Posterior cingulate gyrus (tissue), 11 donors: ENCODE data around the gene AKAP7.
"Not testable (repeated sequence)": the region's sequence is repeated elsewhere in the genome, so short reads cannot be mapped to it uniquely, and the experiment has no call there.

Experiments
- DNase-seq, 10 donors: peaks; one replicate each; pipeline versions ENCODE4 v3.0.0 to v3.0.0-alpha.2; 2020 to 2021; ENCODE audit warnings: mixed read lengths in 3 of 10
- intact Hi-C: fragments of 100-400 bp; cut with DNase I; formaldehyde crosslinking; loops from one replicate; pipeline ENCODE4 v1.15.1; 2023

Gene AKAP7

DNA sequence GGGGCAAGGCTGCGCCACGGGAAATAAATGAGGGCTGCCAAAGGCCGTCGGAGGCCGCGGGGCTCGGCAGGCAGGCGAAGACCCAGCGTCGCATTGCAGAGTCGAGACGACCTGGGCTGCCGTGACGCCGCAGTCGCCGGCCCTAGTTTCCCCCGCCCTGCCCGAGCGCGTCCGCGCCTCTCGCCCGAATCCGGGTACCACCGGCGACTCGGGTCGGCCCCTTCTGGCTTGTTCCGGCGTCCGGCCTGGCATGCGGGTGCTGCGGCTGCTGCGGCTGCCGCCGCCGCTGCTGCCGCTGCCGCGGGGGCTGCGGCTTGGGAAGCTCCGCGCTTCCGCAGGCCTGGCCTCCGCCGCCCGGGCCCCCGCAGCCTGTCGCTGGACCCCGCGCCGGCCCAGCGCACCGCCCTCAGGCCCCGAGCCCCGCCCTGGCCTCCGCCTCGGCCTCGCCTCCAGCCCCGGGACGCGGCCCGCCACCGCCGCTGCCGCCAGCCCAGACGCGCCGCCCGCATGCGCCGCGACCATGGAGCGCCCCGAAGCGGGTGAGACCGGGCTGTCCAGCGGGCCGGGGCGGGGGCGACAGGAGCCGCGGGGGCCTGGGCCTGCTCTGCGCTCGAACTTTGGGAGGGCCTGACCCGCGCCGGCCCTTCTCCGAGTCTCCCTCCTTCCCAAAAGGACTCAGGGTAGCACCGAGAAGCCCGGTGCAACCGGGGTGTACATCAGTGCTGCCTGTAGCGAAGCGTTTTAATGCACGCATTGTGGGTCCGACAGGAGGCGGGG is at the start of gene AKAP7:
Gene AKAP7 (plus strand): TSS at position 224 of the 777 bp plus-strand sequence. CDS start 297 bp downstream, at position 521.
- intact Hi-C loops: loop anchor here (1.0 kb wide), 1 partner anchor 72 kb away; the partner anchor contains the start of gene EPB41L2
- peak; percentile 65 to 96 (median 74) for DNase-seq

DNA sequence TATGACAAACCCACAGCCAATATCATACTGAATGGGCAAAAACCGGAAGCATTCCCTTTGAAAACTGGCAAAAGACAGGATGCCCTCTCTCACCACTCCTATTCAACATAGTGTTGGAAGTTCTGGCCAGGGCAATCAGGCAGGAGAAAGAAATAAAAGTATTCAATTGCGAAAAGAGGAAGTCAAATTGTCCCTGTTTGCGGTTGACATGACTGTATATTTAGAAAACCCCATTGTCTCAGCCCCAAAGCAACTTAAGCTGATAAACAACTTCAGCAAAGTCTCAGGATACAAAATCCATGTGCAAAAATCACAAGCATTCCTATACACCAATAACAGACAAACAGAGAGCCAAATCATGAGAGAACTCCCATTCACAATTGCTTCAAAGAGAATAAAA is 44.9 kb upstream of the AKAP7 start:
- intact Hi-C loops, DNase-seq: not testable (repeated sequence)

DNA sequence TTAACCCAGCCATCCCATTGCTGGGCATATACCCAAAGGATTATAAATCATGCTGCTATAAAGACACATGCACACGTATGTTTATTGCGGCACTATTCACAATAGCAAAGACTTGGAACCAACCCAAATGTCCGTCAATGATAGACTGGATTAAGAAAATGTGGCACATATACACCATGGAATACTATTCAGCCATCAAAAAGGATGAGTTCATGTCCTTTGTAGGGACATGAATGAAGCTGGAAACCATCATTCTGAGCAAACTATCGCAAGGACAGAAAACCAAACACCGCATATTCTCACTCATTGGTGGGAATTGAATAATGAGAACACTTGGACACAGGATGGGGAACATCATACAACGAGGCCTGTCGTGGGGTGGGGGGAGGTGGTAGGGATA is 43.3 kb upstream of the AKAP7 start:
- intact Hi-C loops, DNase-seq: not testable (repeated sequence)

DNA sequence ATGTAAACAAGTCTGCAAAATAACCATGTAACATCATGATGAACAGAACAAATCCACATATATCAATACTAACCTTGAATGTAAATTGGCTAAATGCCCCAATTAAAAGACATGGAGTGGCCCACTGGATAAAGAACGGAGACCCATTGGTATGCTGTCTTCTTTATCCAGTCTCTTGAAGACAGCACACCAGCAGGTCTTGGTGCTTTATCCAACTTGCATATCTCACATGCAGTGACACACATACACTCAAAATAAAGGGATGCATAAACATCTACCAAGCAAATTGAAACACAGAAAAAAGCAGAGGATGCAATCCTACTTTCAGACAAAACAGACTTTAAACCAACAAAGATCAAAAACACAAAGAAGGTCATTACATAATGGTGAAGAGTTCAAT is 41.9 kb upstream of the AKAP7 start:
- intact Hi-C loops: no loop called here
- no peak for DNase-seq

DNA sequence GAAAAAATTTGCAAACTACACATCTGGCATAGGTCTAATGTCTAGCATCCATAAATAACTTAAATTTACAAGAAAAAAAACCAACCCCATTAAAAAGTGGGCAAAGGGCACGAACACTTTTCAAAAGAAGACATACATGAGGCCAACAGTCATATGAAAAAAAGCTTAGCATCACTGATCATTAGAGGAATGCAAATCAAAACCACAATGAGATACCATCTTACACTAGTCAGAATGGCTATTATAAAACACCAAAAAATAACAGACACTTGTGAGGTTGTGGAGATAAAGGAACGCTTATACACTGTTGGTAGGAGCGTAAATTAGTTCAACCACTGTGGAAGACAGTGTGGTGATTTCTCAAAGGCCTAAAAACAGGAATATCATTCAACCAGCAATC is 38.5 kb upstream of the AKAP7 start:
- intact Hi-C loops: no loop called here
- no peak for DNase-seq

DNA sequence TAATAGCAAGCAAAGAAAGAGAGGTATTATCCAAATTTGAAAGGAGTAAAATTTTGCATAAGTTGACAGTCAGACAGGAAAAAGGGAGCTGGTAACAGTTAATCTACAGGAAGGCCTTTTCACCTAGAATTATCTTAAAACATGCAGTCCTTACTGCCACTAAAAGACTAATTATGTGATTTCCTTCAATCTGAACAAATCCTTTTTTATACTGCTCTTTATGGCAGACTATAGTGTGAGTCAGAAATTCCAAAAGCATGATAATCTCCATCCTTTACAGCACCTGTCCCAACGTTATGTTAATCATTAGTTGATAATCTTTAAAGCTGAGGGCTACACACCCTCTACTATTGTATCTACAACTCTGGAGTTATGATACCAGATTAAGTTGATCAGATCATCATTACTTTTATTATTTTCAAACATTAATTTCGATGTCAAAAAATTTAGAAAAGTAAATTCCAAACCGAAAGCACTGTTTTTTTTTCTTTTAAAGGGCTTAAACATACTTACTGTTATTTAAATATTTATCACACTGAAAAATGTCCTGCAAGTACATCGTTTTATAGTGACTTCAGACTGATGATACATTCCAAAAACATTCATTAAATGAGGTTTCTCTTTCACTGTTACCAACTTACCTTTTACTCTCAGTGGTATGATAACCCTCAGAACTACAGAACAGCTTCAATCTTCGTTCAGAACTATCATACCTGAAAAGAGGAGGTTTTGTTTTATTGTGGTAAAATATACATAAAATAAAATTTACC is 33.2 kb upstream of the AKAP7 start:
- no peak for DNase-seq
- intact Hi-C loops: no loop called here

DNA sequence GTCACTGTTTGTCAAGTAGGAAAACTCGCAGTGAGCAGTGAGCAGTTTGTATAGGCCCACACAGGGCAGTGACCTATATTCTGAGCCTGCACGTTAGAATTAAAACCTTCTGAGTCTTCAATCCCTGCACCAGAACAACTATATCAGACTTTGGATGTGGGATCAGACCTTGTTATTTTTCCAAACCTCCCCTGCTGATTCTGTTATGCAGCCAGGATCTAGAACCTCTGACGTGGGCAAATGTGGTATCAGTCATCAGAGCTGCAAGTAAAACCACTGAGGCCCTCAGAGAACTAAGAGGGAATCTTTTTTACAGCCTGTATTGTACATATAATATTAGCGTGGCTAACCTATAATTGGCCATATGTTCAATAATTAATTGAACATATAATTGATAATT is 32.0 kb upstream of the AKAP7 start:
- no peak for DNase-seq
- intact Hi-C loops: no loop called here

DNA sequence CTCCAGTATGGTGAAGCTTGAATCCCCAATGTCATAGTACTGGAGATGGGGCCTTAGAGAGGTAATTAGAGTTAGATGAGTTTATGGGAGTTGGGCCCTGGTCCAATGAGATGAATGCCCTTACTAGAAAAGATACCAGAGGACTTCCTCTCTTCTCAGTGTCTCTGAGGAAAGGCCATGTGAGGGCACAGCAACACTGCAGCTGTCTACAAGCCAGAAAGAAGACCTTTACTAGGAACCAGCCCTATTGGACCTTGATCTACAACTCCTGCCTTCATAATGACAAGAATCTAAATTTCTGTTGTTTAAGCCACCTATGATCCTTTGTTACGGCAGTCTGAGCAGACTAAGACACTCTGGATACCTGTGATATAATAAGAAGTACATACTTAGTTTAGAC is 31.4 kb upstream of the AKAP7 start:
- intact Hi-C loops: no loop called here
- DNase-seq: no peak

DNA sequence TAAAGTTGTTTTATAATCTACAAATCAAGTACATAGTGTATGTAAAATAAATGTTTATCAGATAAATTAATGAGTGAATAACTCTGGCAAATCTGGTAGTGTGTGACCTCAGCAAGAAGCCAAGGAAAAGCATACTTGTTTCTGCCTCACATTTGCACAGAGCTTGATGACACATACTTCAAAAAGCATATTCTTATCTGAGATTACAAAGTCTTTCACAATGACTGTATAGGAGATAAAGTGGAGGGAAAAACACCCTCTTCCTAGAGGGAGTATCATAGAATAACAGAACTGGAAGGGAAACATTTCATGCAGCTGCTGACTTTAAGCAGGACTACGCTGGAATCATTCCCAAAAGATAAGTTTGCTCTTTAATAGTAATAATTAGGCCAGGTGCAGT is 28.1 kb upstream of the AKAP7 start:
- intact Hi-C loops: no loop called here
- DNase-seq: no peak

DNA sequence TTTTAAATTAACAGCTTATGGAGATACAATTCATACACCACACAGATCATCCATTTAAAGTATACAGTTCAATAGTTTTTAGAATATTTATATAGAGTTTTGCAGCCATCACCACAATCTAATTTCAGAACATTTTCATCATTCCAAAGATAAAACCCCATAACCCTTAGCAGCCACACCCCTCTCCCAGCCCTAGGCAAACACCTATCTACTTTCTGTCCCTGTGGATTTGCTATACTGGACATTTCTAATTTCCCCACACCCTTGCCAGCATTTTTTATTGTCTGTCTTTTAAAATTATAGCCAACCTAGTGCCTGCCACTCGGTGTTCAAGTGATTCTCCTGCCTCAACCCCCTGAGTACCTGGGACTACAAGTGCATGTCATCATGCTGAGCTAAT is 23.0 kb upstream of the AKAP7 start:
- intact Hi-C loops: no loop called here

DNA sequence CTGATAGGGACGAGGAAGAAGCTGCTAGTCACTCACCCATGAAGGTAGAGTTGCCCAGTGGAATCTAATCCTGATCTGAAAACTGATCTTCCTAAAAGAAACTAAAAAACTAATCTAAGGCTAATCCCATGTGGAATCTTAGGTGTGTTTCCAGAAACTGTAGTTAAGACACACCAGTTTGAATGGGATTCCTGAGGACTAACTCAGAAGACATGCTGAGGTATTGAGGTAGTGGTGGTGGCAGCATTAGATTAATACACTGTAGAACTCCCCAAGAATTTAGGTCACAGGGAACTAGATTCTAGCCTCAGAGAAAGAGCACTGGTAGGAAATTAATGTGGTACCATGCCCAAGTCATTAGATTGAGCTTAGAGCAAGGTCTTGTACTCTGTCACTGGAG is 19.6 kb upstream of the AKAP7 start:
- DNase-seq: no peak
- intact Hi-C loops: loop anchor here (1.0 to 5.0 kb wide), 2 partner anchors 53 to 230 kb away; partner anchors contain the start of gene EPB41L2

More for the DNA sequence above, 23.0 kb upstream of the AKAP7 start:
- no peak for DNase-seq

DNA sequence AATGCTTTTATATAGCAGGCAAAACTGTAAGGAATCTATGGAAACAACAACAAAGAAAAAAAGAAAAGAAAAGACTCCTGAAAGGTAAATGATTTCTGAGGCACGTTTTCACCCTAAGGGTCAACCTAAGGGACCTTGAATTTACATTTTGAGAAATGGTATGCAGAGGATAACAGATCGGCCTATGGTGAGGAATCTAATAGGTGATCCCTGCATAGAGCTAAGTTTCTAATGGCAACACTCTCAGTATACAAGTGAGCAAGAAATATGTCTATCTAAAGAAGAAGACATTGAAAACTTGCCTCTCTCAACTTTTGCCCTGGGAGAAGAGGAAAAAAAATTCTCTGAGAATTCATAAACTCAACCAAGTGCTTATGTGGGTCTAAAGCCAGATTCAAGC is 18.9 kb upstream of the AKAP7 start:
- intact Hi-C loops: loop anchor here (1.0 to 5.0 kb wide), 2 partner anchors 54 to 231 kb away; partner anchors contain the start of gene EPB41L2

DNA sequence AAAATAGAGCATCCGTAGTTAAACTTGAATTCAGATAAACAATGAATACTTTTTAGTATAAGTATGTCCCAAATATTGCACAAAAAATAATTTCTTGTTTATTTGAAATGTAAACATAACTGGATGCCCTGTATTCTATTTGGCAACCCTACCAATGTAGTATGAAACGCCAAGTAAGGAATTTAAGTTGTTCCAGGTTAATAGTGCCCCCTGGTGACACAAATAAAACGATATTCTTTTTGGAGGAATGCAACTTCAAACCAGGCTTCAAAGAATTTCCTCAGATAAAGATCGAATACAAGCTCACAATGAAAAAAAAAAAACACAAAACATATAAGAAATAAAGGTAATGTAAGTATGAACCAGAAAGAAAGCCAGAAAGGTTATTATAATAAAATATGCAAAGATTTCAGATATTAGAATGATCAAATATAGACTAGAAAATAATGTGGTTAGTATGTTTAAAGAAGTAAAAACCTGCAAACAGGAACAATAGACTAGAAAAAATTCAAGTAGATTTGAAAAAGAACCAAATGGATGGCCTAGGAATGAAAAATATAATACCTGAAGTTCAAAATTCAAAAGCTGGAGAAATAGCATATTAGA is 18.4 kb upstream of the AKAP7 start:
- intact Hi-C loops: loop anchor here (1.0 to 5.0 kb wide), 2 partner anchors 55 to 232 kb away; partner anchors contain the start of gene EPB41L2
- DNase-seq: no peak

More for the DNA sequence above, 18.9 kb upstream of the AKAP7 start:
- no peak for DNase-seq

DNA sequence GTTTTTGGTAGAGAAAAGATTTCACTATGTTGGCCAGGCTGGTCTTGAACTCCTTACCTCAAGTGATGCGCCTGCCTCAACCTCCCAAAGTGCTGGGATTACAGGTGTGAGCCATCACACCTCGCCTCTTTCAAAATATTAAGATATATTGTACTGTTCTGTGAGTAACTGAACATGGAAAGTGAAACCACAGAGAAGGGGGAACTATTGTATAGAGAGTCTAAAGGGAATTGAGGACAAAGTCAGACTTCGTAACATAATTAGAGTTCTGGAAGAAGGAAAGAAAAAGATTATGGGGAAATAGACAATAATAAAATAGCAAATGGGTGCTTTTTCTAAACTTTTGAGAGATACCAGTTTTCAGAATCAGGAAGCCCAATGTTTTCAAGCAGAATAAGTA is 17.4 kb upstream of the AKAP7 start:
- intact Hi-C loops: loop anchor here (5.0 kb wide), 1 partner anchor 56 kb away; the partner anchor contains the start of gene EPB41L2
- DNase-seq: no peak

DNA sequence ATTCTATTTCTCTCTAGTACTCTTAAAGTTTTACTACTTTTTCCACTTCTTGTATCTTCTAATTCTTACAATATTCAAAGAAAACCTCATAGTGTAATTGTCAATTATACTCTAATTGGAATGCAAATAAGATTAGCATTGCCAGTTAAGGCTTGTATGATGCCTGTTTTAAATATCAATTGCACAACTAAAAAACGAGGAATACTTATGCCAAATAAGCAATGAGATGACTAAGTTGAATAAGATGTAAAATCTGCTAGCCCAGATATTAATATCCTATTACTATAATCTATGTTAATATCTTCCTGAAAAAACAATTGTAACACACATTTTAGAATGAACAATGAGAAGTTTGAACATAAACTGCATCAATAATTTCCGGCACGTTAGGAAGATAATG is 13.3 kb upstream of the AKAP7 start:
- no peak for DNase-seq
- intact Hi-C loops: no loop called here

DNA sequence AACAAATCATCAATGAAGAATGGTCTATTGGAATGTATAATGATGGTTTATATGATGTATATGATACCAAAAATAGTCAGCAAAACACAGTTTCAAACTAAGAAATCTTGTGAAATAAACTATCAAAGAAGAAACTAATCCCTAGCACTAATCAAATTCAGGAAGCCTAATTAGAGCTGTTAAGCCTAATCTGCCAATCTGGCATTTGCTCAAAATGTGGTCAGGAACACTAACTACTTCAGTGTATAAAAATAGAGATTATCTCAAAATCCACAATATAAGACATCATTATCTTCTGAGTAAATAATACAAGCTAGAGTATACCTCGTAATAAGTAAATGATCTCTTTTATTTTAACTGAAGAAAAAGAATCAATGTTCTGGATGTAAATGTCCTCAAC is 12.8 kb upstream of the AKAP7 start:
- DNase-seq: no peak
- intact Hi-C loops: no loop called here

DNA sequence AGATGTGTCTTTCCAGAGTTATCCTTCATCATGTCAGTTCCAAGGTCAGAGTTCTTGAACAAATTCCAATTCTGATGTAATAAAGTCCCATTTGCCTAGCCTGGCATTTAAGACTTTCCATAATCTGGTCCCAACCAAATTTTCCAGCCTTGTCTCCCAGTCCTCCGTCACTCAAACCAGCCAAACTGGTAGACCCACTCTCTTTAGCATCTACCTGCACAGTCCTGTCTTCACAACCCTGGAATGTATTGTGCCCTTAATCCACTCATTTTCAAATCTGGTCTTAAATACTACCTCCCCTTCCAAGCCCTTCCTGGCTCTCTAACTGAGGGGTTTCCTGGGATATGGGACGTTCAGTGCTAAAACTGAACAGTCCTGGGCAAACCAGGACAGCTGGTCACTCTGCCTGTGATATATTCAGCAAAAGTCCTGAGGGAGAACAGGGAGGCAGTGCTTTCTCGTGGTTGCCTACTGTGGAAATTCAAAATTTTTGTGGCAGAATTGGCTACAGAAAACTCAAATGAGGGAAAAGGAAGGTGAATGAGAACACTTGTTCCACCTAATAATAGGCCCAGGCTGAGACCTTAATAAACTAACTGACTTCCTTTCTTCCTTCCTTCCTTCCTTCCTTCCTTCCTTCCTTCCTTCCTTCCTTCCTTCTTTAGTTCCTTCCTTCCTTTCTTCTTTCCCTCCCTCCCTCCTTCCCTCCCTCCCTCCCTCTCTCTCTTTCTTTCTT is 10.8 kb upstream of the AKAP7 start:
- no peak for DNase-seq
- intact Hi-C loops: no loop called here

DNA sequence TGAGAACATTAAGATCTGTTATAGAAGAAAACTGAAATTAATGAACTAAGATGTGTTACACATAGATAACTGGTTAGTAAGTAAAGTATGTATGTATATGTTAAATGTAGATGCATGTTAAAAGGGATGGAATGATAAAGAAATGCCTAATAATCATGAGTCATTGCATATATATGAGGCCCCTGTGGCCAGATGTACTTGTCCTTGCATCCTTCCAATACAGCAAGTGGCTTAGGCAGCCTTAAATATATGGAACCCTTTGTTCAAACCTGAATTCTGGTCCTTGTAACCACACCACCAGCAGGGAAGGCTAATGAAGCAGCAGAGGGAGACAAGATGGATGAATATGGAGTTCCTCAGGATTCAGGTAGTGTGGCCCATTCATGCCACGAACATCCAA is 9.8 kb upstream of the AKAP7 start:
- intact Hi-C loops: no loop called here
- DNase-seq: no peak

DNA sequence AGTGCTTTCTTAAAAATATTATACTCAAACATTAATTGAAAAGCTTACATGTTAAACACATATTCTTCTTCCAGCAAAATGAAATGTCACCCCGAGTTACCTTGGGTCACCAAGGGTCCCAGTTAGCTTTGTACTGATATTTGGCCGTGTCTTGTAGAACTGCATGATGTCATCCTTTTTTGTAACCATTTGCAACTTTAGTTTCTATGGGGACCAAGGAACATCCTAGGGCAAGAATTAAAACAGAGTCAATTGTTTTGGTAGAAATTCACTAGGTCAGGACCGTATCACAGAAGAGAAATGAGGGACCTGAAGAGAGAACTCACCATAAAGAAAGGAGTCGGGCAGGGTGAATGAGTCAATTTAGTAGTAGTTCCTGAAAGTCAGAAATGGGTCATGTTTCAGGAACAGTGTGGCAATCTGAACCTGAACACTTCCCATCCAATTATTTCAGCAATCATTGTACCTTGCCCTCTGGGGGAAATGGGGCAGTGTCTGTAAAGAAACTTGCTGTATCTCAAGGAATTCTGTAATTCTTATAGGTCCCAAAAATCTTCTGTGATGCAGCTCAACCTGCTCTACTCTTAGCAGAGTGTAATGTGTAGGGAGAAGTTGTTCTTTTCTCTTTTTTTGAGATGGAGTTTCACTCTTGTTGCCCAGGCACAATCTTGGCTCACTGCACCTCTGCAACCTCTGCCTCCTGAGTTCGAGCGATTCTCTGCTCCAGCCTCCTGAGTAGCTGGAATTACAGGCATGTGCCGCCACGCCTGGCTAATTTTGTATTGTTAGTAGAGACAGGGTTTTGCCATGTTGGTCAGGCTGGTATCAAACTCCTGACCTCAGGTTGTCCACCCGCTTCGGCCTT is 5.3 kb upstream of the AKAP7 start:
- no peak for DNase-seq
- intact Hi-C loops: no loop called here

DNA sequence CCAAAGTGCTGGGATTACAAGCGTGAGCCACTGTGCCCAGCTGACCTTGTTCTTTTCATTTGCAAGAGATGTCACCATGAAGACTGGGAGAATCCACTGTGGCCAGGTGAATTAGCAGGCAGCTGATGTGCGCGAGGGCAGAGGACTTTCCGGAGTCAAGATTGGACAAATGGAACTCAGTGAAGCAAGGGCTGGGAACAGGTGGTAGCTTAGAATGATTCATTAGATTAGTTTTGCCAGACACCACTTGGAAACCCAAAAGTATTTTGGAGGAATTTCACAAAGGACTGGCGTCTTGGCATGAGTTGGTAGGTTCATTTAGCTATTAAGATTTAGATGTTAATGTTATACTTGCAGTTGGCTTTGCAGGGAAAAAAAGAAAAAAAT is 4.7 kb upstream of the AKAP7 start:
- DNase-seq: no peak
- intact Hi-C loops: no loop called here
